22Rv1 (cell line): Measurements from ENCODE around the gene MTA1.

ENCODE experiments used
- CTCF ChIP-seq: fragments of 450-650 bp; IDR thresholded peaks from 2 replicates; pipeline ENCODE4 v1.5.1; 2017; ENCODE audit warnings: mild to moderate bottlenecking
- ZFX ChIP-seq: fragments of 450-650 bp; IDR thresholded peaks from 2 replicates; pipeline ENCODE4 v1.6.1; 2017; ENCODE audit warnings: antibody characterized with exemption, borderline replicate concordance

- TF ChIP-seq ZFX (no peak), CTCF (no peak)
Observed at GRCh38 chr14:105430042-105430441, 10.4 kb downstream of the MTA1 start.
